Measurements from ENCODE around the gene MMP2. TPM values are rescaled to one million over a fixed set of nuclear protein-coding genes. Genes with fewer than 3 reads are reported as not detected.

The MMP2 gene
- total and polyA plus RNA-seq, 2 of the 13 experiments (the other 11 are each of a cell fraction or from before 2014, with no cell fraction given) = 0.31 to 1.3 TPM

DNA sequence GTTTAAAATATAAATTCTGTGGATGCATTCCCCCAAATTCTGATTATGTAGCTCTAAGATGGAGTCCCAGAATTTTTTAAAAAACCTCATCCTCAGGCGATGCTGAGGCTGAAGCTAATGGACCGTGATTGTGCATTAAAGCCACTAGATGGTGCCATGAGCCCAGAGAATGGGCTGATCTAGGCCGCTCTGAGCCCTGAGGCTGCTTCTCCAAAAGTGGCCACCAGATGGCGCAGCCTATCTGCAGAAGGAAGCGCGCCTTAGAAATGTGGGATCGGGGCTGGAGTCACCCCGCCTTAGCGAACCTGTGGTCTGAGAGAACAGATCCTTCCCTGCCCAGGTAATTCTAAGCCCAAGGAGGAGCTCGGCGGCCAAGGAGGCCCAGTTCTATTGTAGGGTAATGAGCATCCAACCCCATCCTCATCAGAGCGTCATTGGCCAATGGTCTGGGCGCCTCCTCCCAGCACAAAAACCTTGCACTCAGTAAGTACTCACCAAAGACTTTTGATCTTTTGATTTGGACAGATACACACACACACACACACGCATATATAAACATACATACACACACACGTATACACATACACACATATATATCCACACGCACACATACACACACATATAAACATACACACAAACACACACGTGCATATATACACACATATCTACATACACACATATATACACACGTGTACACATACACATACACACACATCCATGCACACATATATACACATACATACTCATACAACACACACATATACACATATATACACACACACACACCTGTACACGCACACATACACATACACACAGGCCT is 13.7 kb upstream of the MMP2 start (continued):
- TF ChIP-seq, protein P1, sequence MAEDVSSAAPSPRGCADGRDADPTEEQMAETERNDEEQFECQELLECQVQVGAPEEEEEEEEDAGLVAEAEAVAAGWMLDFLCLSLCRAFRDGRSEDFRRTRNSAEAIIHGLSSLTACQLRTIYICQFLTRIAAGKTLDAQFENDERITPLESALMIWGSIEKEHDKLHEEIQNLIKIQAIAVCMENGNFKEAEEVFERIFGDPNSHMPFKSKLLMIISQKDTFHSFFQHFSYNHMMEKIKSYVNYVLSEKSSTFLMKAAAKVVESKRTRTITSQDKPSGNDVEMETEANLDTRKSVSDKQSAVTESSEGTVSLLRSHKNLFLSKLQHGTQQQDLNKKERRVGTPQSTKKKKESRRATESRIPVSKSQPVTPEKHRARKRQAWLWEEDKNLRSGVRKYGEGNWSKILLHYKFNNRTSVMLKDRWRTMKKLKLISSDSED (CRISPR knock-in tag; IDR thresholded peaks at IDR 0.05) = no peak
- TF ChIP-seq RXRB (CRISPR knock-in tag; IDR thresholded peaks at IDR 0.05; ENCODE audit: borderline replicate concordance) = peak; percentile 68; the same call in 1 of the 2 replicates
- TF ChIP-seq, protein P2, sequence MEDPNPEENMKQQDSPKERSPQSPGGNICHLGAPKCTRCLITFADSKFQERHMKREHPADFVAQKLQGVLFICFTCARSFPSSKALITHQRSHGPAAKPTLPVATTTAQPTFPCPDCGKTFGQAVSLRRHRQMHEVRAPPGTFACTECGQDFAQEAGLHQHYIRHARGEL (CRISPR knock-in tag; IDR thresholded peaks at IDR 0.05) = no peak
- TF ChIP-seq, protein P3, sequence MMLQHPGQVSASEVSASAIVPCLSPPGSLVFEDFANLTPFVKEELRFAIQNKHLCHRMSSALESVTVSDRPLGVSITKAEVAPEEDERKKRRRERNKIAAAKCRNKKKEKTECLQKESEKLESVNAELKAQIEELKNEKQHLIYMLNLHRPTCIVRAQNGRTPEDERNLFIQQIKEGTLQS (CRISPR knock-in tag; IDR thresholded peaks at IDR 0.05) = no peak
- no peak for TF ChIP-seq ZNF607 (CRISPR knock-in tag; IDR thresholded peaks at IDR 0.05; ENCODE audit: borderline replicate concordance)
- no peak for TF ChIP-seq PHF21A (CRISPR knock-in tag; IDR thresholded peaks at IDR 0.05)
- TF ChIP-seq ZNF282 (IDR thresholded peaks at IDR 0.05; ENCODE audit: partially characterized antibody) = no peak
- TF ChIP-seq ZNF354B (CRISPR knock-in tag; IDR thresholded peaks at IDR 0.05) = no peak
- no peak for TF ChIP-seq SIN3A (IDR thresholded peaks at IDR 0.05; ENCODE audit: borderline replicate concordance, low read depth, low read length)
- TF ChIP-seq, protein P4, sequence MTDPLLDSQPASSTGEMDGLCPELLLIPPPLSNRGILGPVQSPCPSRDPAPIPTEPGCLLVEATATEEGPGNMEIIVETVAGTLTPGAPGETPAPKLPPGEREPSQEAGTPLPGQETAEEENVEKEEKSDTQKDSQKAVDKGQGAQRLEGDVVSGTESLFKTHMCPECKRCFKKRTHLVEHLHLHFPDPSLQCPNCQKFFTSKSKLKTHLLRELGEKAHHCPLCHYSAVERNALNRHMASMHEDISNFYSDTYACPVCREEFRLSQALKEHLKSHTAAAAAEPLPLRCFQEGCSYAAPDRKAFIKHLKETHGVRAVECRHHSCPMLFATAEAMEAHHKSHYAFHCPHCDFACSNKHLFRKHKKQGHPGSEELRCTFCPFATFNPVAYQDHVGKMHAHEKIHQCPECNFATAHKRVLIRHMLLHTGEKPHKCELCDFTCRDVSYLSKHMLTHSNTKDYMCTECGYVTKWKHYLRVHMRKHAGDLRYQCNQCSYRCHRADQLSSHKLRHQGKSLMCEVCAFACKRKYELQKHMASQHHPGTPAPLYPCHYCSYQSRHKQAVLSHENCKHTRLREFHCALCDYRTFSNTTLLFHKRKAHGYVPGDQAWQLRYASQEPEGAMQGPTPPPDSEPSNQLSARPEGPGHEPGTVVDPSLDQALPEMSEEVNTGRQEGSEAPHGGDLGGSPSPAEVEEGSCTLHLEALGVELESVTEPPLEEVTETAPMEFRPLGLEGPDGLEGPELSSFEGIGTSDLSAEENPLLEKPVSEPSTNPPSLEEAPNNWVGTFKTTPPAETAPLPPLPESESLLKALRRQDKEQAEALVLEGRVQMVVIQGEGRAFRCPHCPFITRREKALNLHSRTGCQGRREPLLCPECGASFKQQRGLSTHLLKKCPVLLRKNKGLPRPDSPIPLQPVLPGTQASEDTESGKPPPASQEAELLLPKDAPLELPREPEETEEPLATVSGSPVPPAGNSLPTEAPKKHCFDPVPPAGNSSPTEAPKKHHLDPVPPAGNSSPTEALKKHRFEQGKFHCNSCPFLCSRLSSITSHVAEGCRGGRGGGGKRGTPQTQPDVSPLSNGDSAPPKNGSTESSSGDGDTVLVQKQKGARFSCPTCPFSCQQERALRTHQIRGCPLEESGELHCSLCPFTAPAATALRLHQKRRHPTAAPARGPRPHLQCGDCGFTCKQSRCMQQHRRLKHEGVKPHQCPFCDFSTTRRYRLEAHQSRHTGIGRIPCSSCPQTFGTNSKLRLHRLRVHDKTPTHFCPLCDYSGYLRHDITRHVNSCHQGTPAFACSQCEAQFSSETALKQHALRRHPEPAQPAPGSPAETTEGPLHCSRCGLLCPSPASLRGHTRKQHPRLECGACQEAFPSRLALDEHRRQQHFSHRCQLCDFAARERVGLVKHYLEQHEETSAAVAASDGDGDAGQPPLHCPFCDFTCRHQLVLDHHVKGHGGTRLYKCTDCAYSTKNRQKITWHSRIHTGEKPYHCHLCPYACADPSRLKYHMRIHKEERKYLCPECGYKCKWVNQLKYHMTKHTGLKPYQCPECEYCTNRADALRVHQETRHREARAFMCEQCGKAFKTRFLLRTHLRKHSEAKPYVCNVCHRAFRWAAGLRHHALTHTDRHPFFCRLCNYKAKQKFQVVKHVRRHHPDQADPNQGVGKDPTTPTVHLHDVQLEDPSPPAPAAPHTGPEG (CRISPR knock-in tag; IDR thresholded peaks at IDR 0.05) = no peak
- TF ChIP-seq ETS1 (CRISPR knock-in tag; IDR thresholded peaks at IDR 0.05) = no peak
- TF ChIP-seq, protein P5, sequence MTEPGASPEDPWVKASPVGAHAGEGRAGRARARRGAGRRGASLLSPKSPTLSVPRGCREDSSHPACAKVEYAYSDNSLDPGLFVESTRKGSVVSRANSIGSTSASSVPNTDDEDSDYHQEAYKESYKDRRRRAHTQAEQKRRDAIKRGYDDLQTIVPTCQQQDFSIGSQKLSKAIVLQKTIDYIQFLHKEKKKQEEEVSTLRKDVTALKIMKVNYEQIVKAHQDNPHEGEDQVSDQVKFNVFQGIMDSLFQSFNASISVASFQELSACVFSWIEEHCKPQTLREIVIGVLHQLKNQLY (CRISPR knock-in tag; IDR thresholded peaks at IDR 0.05) = no peak
- TF ChIP-seq FOXK1 (CRISPR knock-in tag; IDR thresholded peaks at IDR 0.05; ENCODE audit: borderline replicate concordance, low read depth) = peak; percentile 31; the same call in 1 of the 2 replicates

Data from HepG2 (cell line).